ENCODE results near the gene SMIM7.

GRCh38 chr19:16605553-16605994 is 54.4 kb downstream of the SMIM7 start:
- TF ChIP-seq CTCF (IDR thresholded peaks at IDR 0.05) (peak in 10 of 12 donors; percentile 9 to 55 (median 34)), POLR2A (IDR thresholded peaks at IDR 0.05) (no peak)

Measured in heart left ventricle (tissue), 13 donors.